HG03196 (cell line): Measurements from ENCODE around the gene HTR2B.
"Not testable (repeated sequence)": the region's sequence is repeated elsewhere in the genome, so short reads cannot be mapped to it uniquely, and the experiment has no call there.

Experiments used
- ATAC-seq: cut with Tn5 transposase; IDR thresholded peaks from one replicate; pipeline ENCODE4 v1.9.1; 2021; ENCODE audit not compliant: unreplicated experiment

The HTR2B gene

DNA sequence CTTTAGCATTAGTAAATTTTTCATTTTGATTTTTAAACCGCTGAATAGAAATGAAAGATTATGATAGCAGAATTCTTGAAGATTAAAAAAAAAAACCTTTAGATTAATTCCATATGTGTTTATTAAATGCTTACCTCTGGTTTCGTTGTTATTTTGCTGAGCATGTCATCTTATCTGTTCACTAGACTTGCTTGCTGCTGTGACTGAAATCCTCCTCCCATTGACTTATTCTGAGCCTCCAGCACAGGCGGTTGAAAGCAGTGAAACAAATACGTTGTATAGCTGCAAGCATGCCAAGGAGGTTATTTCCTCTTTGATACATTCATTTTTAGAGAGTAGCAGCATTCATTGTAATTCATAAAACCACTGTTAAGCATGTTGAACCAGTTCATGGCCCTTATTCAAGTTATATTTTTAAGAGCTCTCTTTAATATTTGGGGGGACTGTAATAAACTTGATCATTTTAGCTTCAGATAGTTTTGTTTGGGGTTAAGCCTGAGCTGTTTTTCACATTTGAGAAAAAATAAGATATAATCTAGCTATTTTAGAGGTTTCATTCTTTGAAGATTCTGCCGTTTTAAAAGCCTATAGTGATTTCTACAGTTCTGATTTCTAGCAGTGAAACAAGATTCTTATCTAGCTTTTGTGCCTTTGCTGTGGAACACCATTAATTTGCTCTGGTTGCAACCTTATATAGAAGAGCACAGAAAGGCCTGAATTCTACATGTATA, at the start of gene HTR2B:
TSS of gene HTR2B (minus strand) at position 205 of the 731 bp plus-strand sequence. CDS start 1,278 bp downstream, outside the sequence.
- ATAC-seq, result no peak

DNA sequence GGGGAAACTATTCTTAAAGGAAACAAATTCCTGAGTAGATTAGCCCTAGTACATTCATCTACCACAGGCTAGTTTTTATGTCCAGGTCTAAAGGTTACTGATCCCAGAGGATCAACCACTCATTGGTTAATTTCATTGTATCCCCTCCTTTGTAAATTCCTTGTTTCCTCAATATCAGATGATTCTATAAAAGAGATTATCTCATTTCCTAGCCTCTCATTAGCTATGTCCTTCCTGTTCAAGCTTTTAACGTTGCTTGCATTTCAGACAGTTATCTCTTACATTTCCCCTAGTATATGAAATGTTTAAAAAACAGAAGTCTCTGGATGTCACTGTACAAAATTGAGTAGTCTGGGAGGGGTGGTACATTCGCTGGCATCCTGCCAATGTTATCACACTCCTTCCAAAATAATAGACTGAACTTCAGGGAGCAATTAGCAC, 49.4 kb upstream of the HTR2B start:
- ATAC-seq, result no peak

DNA sequence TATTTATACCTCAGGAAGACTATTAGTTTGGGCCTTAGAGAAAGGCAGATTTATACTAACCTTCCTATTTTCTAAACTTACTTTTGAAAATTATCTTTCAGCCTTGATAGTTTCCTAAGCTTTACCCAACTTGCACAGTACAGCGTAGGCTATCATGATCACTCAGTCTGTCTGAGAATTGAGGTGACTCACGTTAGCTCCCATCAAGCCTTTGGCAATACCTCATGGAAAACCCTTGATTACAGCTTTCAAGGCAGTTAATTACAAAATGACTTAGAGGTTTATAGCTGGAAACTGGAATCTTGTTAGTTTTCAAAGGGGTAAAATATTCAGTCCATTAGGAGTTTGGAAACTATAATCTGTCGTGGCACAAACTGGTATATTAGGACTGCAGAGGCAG, 47.2 kb upstream of the HTR2B start:
- no peak for ATAC-seq

DNA sequence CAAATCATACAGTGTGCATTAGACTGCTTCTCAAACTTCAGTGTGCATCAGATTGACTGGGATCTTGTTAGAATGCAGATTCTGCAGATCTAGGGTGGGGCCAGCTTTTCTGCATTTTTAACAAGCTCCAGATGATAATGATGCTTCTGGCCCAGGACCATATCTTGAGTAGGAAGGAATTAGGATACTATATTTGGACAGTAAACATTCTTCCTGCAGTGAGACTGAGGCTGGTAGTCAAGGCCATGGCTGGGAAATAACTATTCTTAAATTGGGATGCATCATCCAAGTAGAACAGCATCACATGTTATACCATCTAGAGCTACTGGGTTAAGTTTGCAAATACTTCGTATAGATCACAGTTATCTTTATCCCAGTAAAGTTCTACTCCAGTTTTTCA, 45.2 kb upstream of the HTR2B start:
- no peak for ATAC-seq

DNA sequence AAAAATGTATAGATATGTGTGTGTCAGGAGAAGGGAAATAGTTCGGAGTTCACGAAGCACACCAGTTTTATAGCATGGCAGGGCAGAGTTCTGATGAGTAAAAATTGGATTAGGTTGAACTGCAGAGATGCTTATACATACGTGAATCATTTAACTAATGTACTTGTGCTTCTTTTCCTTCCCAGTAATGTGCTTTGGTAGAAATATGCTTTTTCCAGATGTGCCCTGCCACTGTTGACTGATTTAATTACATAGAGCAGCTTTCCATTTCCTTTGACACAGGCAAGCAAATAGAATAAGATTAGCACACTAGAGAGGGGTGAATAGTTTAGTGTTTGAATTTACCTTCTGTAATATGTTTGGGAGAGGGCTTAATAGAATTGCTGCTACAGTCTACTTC, 44.6 kb upstream of the HTR2B start:
- ATAC-seq, result no peak

DNA sequence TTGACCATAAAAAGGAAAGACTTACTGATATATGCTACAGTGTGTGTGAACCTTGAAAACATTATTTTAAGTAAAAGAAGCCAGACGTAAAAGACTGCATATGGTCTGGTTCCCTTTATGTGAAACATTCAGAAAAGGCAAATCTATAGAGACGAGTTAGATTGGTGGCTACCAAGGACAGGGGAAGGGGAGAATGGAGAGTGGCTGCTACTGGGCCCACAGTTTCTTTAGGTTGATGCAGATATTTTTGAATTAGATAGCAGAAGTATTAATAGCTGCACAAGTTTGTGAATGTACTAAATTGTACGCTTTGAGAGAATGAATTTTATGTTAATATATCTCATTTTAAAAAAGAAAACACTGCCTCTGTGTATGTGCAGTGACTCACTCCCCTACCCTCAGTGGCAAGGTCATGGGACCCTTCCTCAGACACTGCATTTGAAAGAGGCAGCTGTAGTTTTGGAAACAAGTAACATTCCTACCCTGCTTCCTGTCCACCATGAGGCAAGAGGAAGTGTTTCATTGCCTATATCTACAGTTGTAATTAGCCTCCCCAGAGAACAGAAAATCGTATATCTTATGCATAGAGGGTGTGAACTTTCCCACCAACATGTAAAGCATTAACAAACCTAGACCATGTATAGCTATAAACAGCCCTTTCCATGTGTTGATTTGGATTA, 43.8 kb upstream of the HTR2B start:
- no peak for ATAC-seq

DNA sequence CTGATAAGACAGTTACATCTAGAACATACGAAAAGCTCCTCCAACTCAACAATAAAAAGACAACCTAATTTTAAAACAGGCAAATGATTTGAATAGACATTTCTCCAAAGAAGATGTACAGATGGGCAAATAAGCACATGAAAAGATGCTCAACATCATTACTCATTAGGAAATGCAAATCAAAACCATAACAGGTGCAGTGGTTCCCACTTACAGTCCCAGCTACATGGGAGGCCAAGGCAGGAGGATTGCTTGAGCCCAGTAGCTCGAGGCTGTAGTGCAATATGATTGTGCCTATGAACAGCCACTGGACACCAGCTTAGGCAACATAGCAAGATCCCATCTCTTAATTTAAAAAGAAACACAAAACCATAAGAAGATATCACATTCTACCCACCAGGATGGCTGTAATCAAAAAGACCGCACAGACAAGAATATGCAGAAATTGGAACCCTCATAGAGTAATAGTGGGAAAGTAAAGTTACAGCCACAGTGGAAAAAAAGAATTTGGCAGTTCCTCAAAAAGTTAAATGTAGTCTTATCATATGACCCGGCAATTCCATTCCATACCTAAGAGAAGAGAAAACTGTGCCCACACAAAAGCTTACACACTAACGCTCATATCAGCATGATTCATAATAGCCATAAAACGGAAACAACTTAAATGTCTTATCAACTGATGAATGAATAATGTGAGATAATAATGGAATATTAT, 43.1 kb upstream of the HTR2B start:
- no peak for ATAC-seq

DNA sequence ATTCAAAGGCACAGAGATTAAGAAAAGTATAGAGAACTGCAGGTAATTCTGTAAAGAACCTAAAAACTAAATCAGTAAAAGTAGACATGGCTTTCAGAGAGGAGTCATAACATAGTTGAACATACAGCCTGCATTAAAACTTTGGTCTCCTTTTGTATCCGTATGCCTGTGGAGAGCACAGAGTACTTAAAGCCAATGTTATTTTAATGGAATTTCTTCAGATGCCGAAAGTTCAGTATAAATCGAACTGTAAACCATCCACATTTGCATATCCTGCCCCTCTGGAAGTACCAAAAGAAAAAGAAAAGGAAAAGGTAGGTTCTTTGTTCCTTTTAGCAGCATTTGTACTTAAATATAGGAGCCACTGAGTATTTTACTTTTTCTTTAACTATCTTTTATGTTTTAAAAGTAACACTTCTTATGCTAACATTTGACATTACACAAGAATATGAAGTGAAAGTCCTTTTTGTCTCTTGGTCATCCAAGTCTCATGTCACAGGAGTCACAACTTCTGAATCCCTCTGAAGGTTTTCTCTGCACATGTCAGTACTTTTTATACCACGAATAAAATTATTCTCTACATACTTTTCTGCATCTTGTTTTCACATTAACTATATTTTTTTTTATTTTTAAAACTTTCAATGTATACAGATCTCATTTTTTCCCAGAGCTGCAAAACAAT, 38.7 kb upstream of the HTR2B start:
- no peak for ATAC-seq

DNA sequence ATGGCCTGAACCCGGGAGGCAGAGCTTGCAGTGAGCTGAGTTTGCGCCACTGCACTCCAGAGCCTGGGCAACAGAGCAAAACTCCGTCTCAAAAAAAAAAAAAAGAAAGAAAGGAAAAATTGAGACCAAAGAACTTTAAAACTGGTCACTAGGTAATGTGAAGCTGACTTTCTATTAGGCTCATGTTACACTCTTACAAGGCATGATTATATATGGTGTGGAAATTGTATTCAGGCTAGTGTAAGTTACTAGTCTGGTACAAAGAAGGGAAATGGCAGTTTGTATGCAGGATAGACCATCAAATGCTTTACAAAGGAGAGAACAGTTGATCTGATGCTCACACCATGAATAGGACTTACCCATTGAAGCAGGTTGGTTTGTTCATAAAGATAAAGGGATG, 38.2 kb upstream of the HTR2B start:
- ATAC-seq, result no peak

DNA sequence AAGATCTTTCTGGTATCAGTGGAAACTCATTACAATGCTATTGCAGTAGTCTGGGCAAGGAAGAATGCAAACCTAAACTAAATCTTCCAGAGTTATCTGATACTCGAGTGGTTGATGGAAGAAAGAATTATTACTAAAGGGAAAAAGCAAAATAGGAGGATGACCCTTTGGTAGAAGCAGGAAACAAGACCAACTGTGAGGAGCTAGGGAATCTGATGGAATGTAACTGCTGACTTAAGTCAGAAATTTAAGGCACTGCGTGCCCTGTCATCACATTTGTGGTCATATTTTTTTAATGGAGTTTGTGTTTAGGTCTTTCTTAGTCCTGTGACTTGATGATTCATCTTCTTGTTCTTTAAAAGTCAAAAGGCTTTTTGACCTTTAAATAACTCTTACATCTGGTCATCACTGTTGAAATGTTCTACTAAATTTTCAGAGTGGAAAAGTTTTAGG, 37.1 kb upstream of the HTR2B start:
- ATAC-seq, result no peak

DNA sequence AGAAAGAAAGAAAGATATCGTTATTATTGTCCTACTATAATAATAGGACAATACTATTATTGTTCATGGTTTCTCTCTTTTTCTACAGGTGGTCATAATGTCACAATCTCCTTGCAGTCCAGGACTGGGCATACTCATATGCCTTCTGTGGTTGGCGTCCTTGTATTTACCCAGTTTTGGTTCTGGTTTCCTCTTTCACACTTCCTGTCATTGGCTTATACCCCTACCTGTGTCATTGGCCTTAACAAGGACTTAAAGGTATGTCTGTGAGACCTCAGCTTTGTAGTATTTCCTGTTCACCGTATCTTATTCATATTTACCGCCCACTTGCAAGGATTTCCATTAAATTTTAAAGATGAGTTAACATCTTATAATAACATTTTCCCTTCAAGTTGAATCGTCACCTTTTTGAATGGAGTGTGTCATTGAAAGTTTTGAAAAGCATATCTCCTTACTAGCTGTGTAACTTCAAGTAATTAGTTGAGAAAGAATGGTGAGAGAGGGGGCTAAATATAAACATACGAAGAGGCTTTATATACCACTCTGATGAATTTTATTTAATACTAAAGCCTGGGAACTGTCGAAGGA, 36.5 kb upstream of the HTR2B start:
- no peak for ATAC-seq

DNA sequence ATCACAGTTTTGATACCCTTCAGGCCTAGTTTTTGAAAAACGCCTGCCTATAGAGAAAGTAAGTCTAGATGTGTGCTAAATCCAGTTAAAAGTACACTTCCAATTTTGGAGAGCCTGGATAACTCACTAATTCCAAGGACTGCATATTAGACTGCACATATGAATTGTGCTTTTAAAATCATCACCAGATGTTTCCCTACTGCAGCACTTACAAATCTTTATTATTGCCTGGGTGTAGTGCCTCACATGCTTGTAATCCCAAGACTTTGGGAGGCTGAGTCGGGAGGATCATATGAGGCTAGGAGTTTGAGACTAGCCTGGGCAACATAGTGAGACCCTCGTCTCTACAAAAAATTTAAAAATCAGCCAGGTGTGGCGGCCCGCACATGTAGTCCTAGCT, 35.9 kb upstream of the HTR2B start:
- no peak for ATAC-seq

DNA sequence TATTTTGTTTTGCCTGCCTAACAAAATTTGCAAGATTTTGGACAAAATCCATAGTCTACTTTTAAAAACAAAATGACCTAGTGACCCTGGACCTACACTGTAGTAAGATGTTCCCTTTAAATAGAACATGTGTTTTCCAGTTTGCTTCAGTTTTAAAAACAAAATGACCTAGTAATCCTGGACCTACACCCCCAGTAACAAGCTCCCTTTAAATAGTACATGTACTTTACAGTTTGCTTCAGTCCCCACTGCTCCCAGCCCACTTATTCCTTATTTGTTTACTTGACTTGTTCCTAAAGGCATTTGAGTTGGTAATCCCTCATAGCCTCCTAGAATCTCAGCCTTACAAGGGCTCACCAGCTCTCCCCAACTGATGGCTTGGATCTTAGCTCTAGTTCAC, 34.5 kb upstream of the HTR2B start:
- no peak for ATAC-seq

DNA sequence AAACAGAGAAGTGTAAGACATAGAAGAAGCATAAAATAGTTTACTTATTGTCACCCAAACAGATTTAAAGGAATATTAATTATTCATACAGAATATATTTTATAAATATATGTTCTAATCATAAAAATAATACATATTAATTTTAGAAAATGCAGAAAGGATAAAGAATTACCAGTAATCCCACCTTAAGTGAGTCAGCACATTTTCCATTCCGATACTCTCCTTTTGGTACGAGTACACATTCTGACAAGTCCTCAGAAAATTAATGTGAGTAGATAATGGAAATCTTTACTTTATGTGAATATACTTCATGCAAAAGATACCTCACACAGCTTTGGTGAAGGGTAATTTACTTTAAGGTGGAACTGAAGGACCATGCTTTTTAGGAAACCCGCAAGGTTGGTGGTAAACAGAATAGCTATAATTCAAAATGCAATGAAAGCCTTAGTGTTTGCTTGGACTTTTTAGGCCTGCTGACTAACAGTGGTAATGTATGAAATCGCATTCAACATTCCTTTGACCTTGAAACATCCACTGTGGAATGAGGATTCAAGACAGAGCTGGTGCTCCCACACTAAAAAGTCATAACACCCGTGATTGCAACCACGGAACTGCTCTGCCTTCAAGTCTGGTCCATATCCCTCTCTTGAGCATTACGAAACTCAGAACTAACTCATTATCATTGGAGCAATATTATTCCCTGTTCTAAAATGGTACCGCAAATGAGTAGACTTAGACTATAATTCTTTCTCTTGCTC, 28.1 kb upstream of the HTR2B start:
- no peak for ATAC-seq

DNA sequence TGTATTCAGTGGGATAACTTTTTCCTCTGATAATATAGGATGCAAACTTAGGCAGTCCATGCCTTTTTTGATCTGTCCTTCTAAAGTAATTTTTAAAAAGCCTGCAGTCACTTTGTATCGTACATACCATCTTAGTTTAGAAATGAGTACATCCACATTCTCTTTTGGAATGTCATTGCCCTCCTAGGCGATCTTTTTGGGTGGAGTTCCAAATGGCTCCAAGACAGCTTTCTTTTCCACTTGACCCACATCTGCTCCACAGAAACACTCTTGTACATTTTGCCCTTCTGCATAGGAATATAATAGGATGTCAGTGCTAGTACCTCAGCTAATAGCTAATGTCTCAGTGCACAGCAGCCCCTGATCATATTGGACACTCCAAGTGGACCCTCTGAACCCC, 21.8 kb upstream of the HTR2B start:
- ATAC-seq, result no peak

DNA sequence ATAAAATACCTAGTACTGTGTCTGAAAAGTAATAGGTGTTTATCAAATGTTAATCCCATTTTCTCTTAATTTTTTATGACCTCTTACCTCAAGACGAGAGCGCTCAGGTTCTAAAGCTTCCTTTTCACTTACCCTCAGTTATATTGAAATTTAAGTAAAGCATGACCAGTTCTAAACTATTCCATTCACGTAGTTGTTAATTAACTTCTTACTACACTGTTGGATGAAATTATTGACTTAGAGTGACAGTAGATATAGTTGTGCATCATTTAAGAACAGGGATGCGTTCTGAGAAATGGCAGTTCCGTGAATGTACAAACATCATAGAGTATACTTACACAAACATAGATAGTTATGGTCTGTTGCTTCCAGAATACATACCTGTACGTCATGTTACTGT, 20.1 kb upstream of the HTR2B start:
- ATAC-seq, result no peak

DNA sequence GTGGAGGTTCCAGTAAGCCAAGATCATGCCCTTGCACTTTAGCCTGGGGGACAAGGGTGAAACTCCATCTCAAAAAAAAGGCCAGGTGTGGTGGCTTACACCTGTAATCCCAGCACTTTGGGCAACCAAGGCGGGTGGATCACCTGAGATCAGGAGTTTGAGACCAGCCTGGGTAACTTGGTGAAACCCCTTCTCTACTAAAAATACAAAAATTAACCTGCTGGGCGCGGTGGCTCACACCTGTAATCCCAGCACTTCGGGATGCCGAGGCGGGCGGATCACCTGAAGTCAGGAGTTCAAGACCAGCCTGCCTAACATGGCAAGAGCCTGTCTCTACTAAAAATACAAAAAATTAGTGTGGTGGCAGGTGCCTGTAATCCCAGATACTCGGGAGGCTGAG, 16.0 kb upstream of the HTR2B start:
- not testable (repeated sequence) for ATAC-seq

DNA sequence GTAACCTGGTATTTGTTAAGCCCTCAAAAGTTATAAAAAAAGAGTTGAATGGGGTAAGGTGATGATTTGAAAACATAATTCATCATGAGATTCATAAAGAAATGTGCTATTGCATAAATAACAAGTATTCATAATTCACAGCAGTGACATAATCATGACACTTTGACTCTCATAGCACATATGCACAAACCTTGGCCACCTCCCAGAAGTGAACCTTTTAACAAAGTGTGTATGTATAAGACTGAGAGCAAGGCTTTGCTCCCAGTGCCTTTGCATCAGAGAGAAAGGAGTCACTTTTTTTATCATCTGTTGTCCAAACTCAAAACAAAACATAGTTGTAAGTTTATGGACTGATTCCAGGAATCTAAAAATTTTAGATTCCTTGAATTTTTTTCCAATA, 15.0 kb upstream of the HTR2B start:
- ATAC-seq, result no peak

DNA sequence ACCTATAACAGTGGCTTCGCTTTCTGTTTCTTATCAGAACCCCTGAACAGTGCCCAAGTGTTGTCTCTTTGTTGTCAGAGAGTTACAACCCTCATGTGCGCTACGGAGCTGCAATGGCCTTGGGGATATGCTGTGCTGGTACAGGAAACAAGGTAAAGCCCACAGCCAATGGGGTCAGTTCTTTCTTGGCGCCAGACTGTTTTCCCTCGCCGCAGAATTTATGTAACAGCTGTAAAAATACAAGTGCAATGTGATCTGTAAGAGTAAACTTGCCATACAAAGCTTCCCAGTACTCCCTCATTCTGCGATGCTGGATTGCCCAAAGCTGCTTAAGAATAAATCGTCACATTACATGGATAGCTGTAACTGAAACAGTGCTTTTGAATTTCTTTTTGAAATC, 13.9 kb upstream of the HTR2B start:
- no peak for ATAC-seq

DNA sequence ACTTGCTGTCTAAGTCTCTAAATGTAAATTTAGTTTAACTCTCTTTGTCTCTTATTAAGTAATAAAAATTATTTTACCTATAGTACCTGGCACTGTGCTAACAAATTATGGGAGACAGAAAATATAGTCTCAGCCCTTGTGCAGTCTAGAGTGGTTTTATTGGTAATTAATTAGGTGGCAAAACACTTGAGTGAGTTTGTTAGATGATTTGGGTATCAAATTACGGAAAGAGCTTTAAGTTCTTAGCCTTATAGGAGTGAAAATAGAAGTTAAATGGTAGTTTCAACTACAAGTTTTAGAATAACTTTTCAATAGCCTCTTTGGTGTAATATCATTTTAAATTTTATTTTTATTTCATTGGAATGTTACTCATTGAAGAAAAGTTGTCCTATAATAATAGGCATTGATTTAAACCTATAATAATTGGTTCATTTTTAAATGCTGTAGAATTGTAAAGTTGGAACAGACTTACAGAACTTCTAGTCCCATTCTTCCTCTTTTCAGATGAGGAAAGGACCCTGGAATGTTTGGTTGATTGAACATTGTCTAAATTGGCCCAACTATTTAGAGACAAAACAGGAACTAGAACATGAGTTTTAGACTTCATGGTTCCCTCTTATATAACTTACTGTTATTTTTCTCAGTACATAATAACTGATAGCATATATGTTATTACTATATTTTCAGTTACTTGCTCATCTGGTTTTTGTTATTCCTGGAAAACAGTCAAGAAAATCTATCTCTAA, 10.2 kb upstream of the HTR2B start:
- ATAC-seq, result no peak
